HG02973 (cell line): Measurements from ENCODE around the gene LDLRAD3.
"Not testable (repeated sequence)": the region's sequence is repeated elsewhere in the genome, so short reads cannot be mapped to it uniquely, and the experiment has no call there.

ENCODE experiments used
- ATAC-seq: cut with Tn5 transposase; IDR thresholded peaks from one replicate; pipeline ENCODE4 v1.9.1; 2021; ENCODE audit warnings: moderate library complexity; ENCODE audit not compliant: unreplicated experiment

LDLRAD3 gene, protein sequence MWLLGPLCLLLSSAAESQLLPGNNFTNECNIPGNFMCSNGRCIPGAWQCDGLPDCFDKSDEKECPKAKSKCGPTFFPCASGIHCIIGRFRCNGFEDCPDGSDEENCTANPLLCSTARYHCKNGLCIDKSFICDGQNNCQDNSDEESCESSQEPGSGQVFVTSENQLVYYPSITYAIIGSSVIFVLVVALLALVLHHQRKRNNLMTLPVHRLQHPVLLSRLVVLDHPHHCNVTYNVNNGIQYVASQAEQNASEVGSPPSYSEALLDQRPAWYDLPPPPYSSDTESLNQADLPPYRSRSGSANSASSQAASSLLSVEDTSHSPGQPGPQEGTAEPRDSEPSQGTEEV

DNA sequence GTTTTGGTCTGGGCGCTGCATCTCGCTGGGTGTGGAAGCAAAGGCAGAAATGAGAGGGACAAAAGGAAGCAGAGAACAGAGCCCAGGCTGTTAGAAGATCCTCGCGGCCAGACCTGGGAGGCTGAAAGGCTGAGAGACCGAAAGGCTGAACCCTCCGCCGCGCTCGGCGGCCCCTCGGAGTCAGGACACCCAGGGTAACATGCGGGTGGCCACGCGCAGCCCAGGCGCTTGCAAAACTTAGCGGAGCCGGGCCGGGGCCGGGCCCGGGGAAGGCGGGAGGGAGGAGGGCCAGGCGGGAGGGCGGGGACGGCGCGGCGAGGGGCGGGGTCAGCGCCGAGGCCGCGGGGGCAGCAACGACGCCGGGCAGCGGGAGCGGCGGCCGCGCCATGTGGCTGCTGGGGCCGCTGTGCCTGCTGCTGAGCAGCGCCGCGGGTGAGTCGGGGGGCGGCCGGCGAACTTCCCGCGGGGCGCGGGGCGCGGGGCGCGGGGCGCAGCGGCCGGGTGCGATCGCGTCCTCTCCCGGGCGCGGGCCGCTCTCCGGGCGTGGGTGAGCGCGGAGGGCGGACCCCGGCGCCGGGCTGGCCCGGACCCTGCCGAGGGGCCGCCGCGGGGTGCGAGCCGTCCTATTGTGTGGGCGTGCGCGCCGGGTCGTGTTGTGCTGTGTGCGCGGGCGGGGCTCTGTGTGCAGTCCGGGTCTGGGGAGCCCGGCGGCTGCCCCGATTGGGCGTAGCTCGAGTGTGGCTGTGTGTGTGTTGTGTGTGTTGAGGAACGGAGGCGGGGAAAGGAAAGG lies at the start of gene LDLRAD3:
Gene LDLRAD3, plus strand, starts transcription at position 350 of the 790 bp plus-strand sequence. Its CDS starts 37 bp downstream, at position 387.
- peak; percentile 55 for ATAC-seq

DNA sequence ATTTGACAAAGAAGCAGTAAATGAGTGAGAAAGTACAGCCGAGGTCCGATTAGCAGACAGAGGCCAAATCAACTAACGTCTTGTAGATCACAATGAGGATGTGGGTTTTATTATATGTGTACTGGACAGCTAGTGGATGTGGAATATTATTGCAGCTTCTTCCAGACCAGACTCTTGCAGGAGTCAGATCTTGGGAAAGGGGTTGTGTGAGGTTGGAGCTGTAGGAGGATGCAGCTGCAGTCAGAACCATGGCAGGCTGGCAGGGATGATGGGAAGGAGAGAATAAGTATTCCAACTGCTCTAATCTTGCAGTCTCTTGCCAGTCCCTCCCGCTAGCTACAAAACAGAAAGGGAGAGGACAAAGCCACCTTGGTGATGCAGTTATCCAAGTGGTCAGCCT lies 46.8 kb upstream of the LDLRAD3 start:
- no peak for ATAC-seq

DNA sequence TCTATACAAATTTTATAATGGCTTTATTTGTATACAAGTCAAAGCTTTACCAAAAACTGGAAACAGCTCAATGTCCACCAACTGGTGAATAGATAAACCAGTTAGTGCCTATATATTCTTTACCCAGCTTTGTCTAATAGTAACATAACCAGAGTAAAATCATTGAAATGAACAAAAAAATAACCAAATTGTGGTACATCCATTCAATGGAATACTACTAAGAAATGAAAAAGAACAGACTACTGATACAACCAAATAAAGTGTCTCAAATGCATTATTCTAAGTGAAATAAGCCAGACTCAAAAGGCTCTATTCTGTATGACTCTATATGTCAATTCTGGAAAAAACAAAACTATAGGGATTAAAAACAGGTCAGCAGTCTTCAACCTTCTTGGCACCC lies 40.9 kb upstream of the LDLRAD3 start:
- ATAC-seq: no peak

DNA sequence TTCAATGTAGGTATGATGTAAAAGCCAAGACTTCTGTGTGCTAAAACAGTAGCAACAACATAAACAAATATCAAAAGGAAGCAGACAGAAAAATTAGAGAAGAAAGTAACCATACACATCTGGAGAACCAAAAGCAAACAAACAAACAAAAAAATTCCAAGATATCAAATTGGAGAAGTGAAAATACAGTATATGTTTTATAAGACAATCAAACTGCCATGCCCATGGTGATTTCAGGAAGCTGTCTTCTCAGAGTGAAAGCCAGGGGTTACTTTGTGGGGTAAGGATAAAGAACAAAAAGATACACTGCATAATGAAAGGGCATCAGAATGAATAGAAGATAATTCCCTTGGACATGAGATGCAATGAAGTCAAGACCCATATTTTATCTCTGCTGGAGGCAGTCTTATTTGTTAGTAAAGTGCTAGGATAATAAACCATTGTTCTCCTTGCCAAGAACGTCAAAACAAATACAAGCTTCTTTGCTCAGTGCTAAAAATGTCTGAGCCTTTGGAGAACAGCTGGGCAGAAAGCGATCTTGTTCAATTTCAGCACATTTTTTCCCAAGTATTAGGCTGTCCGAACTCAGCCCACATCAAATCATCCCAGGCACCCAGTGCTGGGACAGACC lies 38.1 kb upstream of the LDLRAD3 start:
- no peak for ATAC-seq

DNA sequence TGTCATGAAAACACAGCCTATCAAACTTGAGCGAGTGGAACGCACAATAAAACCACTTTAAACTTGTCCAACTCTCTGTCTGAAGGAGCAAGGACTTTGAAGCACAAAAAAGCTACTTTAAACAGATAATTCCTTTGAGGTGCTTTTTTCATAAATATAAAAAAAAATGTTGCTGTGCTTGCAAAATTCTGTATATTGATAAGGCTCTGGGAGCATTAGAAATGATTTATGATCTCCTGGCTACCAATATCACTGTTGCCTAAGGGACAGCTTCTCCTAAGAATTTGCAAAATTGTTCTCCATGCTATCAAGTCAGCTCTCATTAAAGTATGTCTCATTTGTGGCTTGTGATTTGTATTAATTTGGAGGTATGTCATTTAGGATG lies 37.6 kb upstream of the LDLRAD3 start:
- ATAC-seq: no peak

DNA sequence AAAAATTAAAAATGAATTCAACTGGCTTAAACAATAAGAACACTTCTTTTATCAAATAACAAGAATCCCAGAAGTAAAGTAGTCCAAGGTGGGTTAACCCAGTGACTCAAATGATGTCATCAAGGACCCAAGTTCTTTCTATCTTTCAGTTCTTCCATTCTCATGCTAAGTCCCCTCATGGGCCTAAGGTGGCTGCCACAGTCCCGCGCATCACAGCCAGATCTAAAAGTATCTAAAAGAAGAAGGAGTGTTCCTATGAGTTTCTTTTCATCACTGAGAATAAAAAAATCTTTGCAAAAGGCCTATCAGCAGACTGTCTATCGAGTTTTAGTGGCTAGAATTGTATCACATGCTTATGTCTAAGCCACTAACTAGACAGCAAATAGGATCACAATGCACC lies 37.2 kb upstream of the LDLRAD3 start:
- ATAC-seq: no peak

DNA sequence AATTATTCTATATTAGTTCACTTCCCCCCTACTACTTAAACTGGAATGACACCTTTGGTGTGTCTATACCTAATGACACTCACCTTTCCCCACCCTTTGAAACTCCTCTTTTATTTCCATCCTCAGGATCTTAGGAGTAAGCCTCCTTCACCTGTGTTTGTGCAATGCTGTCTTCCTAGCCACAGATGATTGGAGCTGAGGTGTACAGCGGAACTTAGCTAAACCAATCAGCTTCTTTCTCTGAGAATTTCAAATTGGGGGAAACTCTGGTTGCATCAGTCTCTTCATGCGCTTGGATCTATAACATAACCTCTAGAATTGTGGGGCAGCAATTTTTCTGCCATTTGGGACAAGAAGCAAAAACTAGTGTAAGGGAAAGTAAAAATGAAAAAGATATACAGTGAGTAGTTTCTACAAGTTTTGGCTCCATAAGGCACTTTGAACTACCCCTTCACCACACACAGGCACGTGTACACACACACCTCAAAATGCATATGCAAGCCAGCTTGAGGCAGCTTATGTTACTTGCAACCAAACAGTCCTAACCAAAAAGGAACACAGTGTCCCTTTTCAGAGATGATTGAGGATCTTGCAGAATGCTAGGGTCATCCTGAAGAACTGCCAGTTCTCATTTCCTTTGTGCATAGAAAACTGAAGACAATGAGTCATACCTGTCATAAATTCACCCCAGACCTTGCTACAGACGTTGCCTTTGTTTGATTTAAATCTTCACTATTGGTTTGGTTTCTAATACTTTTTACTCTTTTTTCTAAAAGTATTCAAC lies 36.0 kb upstream of the LDLRAD3 start:
- ATAC-seq: peak; percentile 71

DNA sequence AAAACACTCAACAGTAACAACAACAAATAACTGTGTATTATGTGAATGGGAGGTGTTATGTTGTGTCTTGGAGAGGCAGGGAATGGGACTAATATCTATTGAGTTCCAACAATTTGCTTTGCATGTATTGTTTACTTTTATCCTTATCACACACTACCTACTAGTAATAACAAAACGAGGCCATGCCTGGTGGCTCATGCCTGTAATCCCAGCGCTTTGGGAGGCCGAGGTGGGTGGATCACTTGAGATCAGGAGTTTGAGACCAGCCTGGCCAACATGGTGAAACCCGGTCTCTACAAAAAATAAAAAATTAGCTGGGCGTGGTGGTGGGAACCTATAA lies 35.5 kb upstream of the LDLRAD3 start:
- not testable (repeated sequence) for ATAC-seq

DNA sequence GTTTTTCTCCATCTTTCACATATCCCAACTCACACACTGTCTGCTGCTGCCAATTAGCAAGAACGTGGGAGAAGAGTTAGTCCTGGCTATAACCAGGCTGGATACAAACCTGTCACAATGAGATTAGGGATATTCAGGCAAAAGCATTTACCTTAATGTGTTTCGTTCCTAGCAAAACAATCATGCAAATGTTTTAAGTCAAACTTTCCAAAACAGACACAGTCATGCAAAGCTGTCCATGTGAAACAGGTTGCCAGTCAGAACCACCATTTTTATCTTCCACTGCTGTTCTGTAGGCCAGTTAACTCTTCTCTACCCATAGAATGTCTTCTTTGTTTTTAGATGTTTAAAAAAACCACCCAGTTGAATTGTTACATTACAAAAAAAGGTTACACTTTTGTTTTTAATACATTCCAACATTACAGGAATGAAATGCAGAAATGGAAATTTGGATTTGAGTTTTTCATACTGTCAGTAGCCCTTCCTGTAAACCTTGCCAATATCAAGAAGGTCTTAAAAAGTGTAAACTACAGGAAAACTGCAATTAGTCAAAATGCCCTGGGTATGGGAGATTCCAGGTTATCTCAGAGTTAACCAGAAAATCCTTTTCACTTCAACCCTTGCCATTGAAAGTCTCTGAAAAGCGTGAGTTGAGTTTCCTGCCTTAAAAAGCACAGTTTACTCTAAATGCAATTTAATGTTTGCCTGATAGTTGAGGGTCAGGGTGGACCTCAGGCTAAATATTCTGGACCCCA lies 34.2 kb upstream of the LDLRAD3 start:
- no peak for ATAC-seq

DNA sequence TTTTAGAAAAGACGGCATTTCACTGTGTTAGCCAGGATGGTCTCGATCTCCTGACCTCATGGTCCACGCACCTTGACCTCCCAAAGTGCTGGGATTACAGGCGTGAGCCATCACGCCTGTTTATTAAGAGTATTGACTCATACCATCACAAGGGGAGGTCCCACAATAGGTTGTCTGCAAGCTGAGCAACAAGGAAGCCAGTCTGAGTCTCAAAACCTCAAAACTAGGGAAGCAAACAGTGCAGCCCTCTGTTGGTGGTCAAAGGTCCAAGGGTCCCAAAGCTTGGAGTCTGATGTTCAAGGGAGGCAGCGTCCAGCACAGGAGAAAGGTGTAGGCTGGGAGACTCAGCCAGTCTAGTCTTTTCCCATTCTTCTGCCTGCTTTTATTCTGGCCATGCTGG lies 32.8 kb upstream of the LDLRAD3 start:
- ATAC-seq: no peak

DNA sequence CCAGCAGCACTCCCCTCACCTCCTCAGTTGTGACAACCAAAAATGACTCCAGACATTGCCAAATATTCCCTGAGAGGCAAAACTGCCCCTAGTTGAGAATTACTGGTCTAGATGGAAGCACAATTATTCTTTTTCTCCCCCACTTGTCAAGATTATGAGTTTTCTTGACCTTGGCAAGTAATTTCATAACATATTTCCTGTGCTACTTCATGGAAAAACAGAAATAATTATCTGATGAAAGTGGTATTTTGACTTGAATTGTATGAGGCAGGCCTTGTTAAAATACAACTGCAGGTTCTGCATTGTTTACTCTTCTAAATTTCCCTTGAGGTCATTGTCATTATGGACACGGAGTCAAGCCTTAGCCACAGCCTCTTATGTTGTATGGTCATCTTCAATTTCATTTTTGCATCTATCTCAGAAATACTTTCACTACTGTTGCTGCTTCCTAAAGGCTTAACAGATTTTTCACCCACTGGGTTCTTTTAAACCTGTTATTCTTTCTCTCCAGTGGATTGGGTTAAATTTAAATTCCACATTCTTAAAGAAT lies 32.2 kb upstream of the LDLRAD3 start:
- ATAC-seq: no peak

DNA sequence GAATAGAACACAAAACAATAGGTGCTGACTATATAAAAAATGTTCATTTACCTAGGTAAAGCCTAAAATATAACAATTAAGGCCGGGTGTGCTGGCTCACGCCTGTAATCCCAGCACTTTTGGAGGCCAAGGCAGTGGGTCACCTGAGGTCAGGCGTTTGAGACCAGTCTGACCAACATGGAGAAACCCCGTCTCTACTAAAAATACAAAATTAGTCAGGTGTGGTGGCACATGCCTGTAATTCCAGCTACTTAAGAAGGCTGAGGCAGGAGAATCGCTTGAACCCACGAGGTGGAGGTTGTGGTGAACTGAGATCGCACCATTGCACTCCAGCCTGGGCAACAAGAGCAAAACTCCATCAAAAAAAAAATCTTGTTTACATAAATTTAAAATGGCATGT lies 31.4 kb upstream of the LDLRAD3 start:
- ATAC-seq: not testable (repeated sequence)

DNA sequence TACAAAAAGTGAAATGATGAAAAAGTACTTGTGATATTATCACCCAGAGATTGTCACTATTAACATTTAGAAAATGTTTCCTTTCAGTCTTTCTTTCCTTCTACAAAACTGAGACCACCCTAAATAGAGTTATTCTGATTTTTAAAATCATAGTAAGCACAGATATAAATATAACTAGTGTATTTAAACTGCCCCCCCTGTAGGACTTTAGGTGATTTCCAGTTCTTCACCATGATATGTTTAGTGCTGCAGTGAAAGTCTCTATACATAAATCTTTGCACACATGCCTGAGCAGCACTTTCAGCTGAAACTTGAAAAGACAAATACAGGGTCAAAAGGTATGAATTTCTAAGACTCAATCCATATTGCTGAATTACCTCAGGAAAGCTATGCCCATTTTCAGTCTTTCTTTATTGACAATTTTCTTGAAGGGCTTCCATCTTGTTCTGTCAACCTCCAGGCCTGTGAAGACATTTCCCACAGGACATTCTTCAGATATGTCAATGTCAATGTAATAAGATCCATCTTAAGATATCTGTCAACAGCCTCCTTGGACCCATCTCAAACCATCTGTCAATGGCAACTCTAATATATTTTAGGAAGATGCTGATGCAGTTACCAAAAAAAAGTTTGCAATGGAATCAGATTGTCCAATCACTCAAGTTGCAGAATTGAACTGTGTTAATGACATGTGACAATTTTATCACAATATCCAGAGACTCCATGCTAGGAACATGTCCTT lies 30.8 kb upstream of the LDLRAD3 start:
- ATAC-seq: no peak

DNA sequence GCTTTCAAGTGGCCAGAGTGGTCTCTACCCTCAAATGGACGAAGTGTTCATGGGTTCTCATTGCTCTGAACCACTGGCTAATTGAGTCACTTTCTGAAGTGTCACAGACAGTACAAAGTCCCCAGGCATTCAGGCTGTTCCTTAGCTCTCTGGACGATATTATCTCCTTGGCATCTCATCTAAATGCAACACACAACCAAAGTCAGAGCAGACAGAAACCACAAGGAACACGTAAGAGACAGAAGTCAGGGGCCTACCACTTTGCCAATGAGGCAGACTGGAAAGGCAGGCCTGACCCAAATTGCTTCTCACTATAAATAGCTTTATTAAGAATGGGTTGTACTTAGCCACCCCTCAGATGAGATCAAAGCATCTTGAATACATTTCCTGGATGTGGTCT lies 29.0 kb upstream of the LDLRAD3 start:
- ATAC-seq: no peak

DNA sequence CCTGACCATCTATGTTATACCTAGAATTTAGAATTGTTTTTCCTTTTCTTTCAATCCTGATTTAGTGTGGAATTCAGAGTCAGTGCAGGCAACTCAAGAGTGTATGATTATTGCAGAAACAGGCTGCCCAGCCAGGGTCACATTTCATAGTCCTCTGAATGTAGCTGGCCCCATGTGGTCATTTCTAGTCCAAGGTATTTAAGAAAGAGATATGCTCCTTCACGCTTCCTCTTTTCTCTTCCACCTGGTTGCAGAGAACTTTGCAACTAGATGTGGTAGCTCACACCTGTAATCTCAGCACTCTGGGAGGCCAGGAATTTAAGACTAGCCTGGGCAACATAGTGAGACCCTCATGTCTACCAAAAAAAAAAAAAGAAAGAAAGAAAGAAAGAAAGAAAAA lies 27.6 kb upstream of the LDLRAD3 start:
- no peak for ATAC-seq

DNA sequence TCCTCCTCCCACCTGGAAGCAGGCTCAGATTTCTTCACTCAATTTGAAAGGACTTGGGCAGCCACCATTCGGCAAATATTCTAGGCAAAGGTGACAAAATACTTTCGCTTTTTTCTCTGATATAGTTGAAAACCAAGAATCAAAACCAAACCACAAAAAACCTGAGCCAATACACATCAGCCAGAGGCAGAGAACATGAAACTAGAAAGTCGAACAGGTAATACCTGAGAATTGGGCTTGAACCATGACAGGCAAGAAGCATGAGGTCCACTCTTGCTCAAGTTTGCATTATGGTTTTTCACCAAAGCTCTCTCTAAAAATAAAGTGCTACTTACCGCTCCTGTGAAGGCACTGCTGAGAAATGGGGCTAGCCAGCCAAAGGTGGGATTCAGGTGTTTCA lies 26.2 kb upstream of the LDLRAD3 start:
- ATAC-seq: peak; percentile 59

DNA sequence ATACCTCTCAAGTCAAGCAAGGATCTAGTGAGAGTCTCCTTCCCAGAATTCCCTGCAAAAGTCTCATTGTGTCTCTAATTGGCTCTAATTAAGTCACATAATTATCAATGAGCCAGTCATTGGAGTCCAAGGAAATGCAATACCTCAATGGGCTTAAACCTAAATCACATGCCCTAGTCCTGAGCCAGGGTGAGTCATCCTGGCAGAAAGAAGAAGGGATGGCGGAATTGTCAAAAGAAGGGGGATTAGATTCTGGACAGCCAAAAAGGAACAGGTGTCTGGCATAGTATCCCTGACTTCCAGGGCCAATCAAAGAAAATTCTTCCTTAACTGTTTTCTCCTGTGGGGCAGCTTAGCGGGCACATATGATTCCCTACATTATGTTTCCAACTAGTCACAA lies 25.1 kb upstream of the LDLRAD3 start:
- ATAC-seq: no peak

DNA sequence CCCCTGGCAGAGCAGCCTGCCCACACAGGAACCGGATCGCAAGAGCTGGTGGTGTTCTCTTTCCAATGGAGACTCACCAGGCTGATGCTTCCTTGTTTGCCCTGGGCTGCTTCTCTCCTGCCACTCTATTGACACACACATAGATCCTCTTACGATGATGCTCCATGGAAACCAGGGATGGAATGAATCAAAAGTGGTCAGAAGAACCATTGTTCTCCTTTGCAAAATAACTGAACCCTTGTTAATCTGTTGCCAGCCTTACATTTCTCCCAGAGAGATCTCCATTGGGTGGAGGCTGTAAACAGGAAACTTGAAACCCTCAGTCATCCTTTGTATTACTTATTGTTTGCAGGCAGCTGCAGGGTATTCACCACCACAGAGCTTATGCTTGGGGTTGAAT lies 24.6 kb upstream of the LDLRAD3 start:
- ATAC-seq: no peak

DNA sequence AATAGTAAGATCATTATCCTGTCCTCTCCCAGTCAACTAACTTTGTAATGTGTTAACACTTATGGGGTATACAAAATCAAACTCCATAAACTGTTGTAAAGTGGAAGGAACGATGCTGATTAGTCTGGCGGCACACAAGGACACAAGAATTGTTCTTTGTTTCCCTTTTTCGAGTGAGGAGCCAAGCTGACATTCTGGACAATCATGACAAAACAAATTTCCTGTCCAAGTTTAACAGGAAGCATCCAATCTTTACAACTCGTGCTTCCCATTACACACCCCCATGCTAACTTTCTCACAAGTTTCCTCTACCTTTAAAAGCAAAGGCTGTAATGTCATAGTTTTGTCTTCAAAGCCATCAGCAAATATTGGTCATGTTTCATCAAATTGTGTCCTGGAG lies 20.4 kb upstream of the LDLRAD3 start:
- no peak for ATAC-seq

DNA sequence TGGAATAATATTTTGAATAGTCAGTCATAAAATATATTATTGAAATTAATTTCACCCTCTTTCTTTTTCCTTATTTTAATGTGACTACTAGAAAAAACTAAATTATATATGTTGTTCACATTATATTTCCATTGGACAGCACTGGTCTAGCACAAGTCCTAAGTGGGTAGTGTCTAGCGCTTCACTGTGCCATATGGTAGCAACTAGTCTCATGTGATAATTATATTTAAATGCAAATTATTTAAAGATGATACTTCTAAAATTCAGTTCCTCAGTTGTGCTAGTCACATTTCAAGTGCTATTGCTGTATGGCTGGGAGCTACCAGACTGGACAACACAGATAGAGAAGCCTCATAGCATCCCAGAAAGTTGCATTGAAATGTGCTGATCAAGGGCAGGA lies 19.1 kb upstream of the LDLRAD3 start:
- no peak for ATAC-seq
